Measurements from ENCODE around the gene PDE9A.
"Not testable (repeated sequence)": the region's sequence is repeated elsewhere in the genome, so short reads cannot be mapped to it uniquely, and the experiment has no call there.

PDE9A gene

GRCh38 chr21:42809577-42810475 lies 156.4 kb downstream of the PDE9A start:
- no peak for FAIRE-seq

DNA sequence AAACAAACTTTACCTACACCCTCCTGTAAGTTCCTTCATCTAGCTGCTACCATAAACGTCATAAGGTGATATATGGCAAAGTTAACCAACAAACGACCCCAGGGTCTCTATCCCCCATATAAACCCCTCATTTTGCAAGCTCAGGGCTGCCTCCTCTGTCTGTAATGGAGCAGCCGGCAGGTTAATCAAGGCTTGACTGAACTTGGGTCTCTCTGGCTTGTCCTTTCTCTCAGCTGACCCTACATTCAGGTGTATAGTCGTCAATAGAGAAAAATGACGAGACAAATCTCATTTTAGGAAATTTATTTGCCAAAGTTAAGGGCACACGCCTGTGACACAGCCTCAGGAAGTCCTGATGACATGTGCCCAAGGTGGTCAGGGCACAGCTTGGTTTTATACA lies 158.5 kb downstream of the PDE9A start:
- no peak for FAIRE-seq

GRCh38 chr21:42812528-42813241 lies 159.3 kb downstream of the PDE9A start:
- FAIRE-seq: not testable (repeated sequence)

DNA sequence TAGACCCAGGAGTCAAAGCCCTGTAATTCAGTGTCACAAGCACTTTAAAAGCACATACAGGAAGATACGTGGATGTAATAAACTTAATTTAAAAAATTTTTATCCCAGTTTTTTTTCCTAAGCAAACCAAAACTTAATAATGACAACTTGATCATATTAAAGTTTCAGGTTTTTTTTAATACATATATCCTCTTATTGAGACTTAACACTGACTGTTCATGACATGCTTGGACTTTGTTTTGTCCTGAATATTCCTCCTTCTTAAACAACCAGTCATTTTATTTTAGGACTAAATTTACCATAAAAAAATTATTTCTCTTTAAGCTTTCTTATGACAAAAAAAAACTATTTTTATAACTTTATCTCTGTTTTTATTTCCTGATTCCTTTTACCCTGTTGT lies 161.8 kb downstream of the PDE9A start:
- FAIRE-seq: no peak

GRCh38 chr21:42818328-42818749 lies 164.9 kb downstream of the PDE9A start:
- no peak for FAIRE-seq

GRCh38 chr21:42819861-42820615 lies 166.6 kb downstream of the PDE9A start:
- no peak for FAIRE-seq

DNA sequence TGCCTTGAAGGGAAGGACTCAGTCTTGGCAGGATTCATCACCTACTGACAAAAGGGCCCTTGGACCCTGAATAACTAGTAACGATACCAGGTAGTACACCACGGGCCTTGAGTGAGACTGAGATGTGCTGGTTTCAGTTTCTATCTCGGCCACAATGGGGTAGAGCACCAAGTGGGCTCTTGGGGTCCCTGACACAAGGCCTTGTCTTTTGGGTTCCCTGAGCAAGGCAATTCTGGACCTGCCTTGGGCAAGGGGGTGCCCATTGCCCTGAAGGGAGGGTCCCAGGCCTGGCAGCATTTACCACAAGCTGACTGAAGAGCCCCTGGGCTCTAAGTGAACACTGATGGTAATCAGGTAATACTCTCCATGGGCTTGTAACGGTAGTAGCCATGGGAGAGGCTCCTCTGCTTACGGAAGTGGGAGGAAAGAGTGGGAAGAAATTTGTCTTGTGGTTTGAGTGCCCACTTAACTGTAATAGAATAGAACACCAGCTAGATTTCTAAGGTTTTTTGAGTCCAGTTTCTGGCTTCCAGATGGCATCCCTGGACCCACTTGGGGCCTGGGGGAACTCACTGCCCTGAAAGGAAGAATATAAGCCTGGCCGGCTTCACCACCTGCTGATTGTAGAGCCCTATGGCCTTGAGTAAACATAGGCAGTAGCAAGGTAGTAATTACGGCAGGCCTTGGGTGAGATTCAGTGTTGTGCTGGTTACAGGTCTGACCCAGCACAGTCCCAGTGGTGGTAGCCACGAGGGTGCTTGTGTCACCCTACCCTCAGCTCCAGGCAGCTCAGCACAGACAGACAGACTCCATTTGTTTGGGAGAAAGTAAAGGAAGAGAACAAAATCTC lies 167.4 kb downstream of the PDE9A start:
- no peak for FAIRE-seq

Measured in islet of Langerhans (tissue), 1 donor.